Chondrocyte (in vitro differentiated cells): ENCODE data around the gene PIP5K1C. TPM values are rescaled to one million over a fixed set of nuclear protein-coding genes. Genes with fewer than 3 reads are reported as not detected.
A peak's percentile ranks its signal among the peaks of the same experiment; 100 is the strongest.

Experiments
- DNase-seq: peaks from one replicate; pipeline ENCODE4 v3.0.0; 2021; ENCODE audit warnings: mixed read lengths, low spot score
- H3K27ac Mint-ChIP-seq: one replicate; pipeline ENCODE4 v1.8.0; 2021; ENCODE audit warnings: mild to moderate bottlenecking, moderate library complexity, mixed read lengths; ENCODE audit not compliant: unreplicated experiment
- H3K27me3 Mint-ChIP-seq: 2 replicates; pipeline ENCODE4 v1.8.0; 2021; ENCODE audit warnings: low read depth, mixed read lengths
- H3K36me3 Mint-ChIP-seq: 2 replicates; pipeline ENCODE4 v1.8.0; 2021; ENCODE audit warnings: low read depth, mixed read lengths
- H3K4me1 Mint-ChIP-seq: 2 replicates; pipeline ENCODE4 v1.8.0; 2021; ENCODE audit warnings: low read depth, mild to moderate bottlenecking, mixed read lengths
- H3K4me3 Mint-ChIP-seq: one replicate; pipeline ENCODE4 v1.8.0; 2021; ENCODE audit warnings: mild to moderate bottlenecking, moderate library complexity, mixed read lengths; ENCODE audit not compliant: unreplicated experiment
- H3K9me3 Mint-ChIP-seq: 2 replicates; pipeline ENCODE4 v1.8.0; 2021; ENCODE audit warnings: low read depth, mixed read lengths
- total RNA-seq: library from RNA; stranded (reverse); gene quantifications from 3 replicates; pipeline ENCODE4 v1.2.1, GENCODE V29; 2021
- TF ChIP-seq, protein P1 (sequence below): fragments of 200-600 bp; sonication (generic); IDR thresholded peaks from 2 replicates; pipeline ENCODE4 v1.5.0; 2021; ENCODE audit warnings: antibody characterized with exemption, mild to moderate bottlenecking, moderate library complexity

PIP5K1C gene
- total RNA-seq, 1 donor from 2014 or later: 81.0 TPM

DNA sequence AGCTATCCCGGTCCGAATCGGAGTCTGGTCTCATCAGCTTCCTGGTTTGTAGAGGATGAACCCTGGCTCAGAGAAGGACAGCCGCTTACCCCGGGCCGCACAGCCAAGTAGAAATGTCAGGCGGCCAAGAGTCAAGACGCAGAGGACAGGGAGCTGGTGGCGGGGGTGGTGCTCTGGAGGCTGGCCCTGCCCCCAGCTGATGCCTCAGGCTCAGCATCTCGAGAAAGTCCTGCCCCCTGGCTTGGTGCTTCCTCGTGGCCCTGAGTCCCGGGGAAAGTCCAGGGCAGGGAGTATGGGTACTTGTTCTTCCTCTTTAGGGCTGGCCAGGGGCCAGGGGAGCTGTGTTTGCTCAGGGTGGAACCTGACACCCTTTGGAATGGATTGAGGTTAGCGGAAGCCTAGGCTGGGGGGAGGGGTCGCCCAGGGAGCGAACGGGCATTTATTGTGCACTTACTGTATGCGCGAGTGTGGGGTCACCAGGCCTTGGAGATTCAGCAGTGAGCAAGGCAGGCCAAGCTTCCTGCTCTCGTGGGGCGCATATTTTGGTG is 10.1 kb upstream of the PIP5K1C start:
- Mint-ChIP-seq H3K27ac (no peak overlapping the region), H3K9me3 (no peaks in the 10 kb centered on the region), H3K4me3 (no peak overlapping the region), H3K36me3 (no peaks in the 10 kb centered on the region), H3K4me1 (peaks cover 9% of the 10 kb centered on the region), H3K27me3 (peaks cover 5% of the 10 kb centered on the region)
- DNase-seq: no peak
- TF ChIP-seq, protein P1, sequence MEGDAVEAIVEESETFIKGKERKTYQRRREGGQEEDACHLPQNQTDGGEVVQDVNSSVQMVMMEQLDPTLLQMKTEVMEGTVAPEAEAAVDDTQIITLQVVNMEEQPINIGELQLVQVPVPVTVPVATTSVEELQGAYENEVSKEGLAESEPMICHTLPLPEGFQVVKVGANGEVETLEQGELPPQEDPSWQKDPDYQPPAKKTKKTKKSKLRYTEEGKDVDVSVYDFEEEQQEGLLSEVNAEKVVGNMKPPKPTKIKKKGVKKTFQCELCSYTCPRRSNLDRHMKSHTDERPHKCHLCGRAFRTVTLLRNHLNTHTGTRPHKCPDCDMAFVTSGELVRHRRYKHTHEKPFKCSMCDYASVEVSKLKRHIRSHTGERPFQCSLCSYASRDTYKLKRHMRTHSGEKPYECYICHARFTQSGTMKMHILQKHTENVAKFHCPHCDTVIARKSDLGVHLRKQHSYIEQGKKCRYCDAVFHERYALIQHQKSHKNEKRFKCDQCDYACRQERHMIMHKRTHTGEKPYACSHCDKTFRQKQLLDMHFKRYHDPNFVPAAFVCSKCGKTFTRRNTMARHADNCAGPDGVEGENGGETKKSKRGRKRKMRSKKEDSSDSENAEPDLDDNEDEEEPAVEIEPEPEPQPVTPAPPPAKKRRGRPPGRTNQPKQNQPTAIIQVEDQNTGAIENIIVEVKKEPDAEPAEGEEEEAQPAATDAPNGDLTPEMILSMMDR: no peak

DNA sequence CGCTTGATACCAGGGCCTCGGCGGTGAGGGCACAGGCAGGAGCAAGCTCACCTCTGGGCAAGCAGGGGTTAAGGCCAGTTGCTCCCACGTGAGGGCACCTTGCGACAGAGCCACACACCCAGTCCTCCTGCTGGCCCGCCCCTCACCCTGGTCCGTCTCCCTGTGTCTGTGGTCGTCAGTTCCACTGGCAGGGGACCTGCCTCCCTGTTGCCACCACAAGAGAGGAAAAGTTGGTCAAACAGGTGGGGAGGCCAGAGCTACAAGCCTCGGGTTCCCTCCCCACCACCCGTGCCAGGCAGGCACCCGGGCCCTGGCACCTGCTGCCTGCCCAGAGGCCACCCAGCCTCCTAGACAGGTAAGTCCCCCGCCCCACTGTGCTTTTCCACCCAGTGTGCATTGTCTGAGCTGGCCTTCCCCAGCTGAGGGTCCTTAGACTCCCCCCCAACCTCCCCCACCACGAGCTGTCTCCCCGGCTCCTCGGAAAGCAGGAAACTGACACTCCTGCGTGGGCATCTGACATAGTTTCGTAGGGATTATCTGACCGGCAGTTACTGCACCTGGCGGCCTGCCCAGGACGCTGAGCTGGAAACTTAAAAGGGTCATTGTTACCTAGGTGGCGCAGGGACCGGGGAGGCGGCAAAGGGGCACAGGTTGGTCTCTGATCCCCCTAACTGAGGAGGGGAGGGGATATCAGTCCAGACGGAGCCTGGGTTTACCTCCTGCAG is 8.1 kb upstream of the PIP5K1C start, which contains the start of gene TJP3:
TJP3 (plus strand) TSS at position 178 of the 725 bp plus-strand sequence. CDS start 20,049 bp downstream, outside the sequence.
- Mint-ChIP-seq H3K4me3 (no peak within 1 kb of the TSS), H3K9me3 (no peaks in the 10 kb centered on the region)
- TF ChIP-seq, protein P1: no peak

DNA sequence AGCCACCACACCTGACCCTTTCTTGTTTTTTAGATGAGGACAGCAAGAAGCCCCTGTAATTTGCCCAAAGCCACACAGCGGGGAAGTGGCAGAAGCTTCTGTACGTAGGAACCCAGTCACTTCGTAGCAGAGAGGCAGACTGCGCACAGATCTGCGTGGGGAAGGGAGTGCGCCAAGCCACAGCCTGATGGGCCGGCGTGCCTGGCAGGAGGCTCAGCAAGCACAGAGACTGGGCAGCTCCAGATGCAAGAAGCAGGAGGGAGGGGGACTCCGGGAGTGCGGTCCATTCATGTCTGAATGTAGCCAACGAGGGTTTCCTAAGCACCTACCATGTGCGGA is 7.6 kb upstream of the PIP5K1C start:
- TF ChIP-seq, protein P1: no peak
- Mint-ChIP-seq H3K27me3 (peaks cover 5% of the 10 kb centered on the region), H3K4me3 (no peak overlapping the region), H3K9me3 (no peaks in the 10 kb centered on the region), H3K36me3 (no peaks in the 10 kb centered on the region), H3K4me1 (peaks cover 6% of the 10 kb centered on the region), H3K27ac (no peak overlapping the region)
- DNase-seq: no peak

More for the DNA sequence above, 8.1 kb upstream of the PIP5K1C start, which contains the start of gene TJP3:
- H3K4me1 Mint-ChIP-seq: peaks cover 9% of the 10 kb centered on the region
- no peaks in the 10 kb centered on the region for H3K36me3 Mint-ChIP-seq
- peaks cover 5% of the 10 kb centered on the region for H3K27me3 Mint-ChIP-seq
- no peak for DNase-seq
- no peak within 1 kb of the TSS for H3K27ac Mint-ChIP-seq

GRCh38 chr19:3701200-3701599 is 932 bp upstream of the PIP5K1C start:
- Mint-ChIP-seq H3K4me3 (no peak overlapping the region), H3K27ac (no peak overlapping the region), H3K27me3 (no peaks in the 10 kb centered on the region), H3K4me1 (peaks cover 22% of the 10 kb centered on the region), H3K36me3 (no peaks in the 10 kb centered on the region), H3K9me3 (no peaks in the 10 kb centered on the region)
- DNase-seq: no peak
- TF ChIP-seq, protein P1: no peak

- Mint-ChIP-seq H3K4me1 (peaks cover 24% of the 10 kb centered on the region), H3K36me3 (no peaks in the 10 kb centered on the region), H3K27ac (peak overlapping the region; percentile 91), H3K9me3 (no peaks in the 10 kb centered on the region), H3K4me3 (peak overlapping the region; percentile 92), H3K27me3 (no peaks in the 10 kb centered on the region)
- TF ChIP-seq, protein P1: no peak
- no peak for DNase-seq
These were observed 477 bp downstream of the PIP5K1C start for GRCh38 chr19:3699741-3700241.
